Stimulated activated naive CD8-positive, alpha-beta T cell treated with anti-CD3 and anti-CD28 coated beads, Interleukin-15, amount 100 ng/mL, for 72 hours (primary cell): Measurements from ENCODE around the gene RGS14.
A peak's percentile ranks its signal among the peaks of the same experiment; 100 is the strongest.

ENCODE experiments used
- ATAC-seq: fragments of 150-1000 bp; cut with Tn5 transposase; 2 replicates; pipeline ENCODE4 v1.10.0; 2021; ENCODE audit warnings: mild to moderate bottlenecking, moderate library complexity
- DNase-seq, 2 donors: peaks; one replicate each; pipeline ENCODE4 v3.0.0; 2021 to 2022
- H3K27ac Mint-ChIP-seq, 2 donors: one replicate each; pipeline ENCODE4 v1.8.0; 2022; ENCODE audit warnings: mild to moderate bottlenecking in 2 of 2, mixed read lengths in 2 of 2, moderate library complexity in 2 of 2
- H3K27me3 Mint-ChIP-seq: one replicate; pipeline ENCODE4 v1.8.0; 2022; ENCODE audit warnings: mixed read lengths
- H3K4me1 Mint-ChIP-seq: one replicate; pipeline ENCODE4 v1.8.0; 2022; ENCODE audit warnings: mild to moderate bottlenecking, mixed read lengths
- H3K4me3 Mint-ChIP-seq, 2 donors: one replicate each; pipeline ENCODE4 v1.8.0; 2022; ENCODE audit warnings: mild to moderate bottlenecking in 2 of 2, mixed read lengths in 2 of 2, moderate library complexity in 1 of 2
- H3K9me3 Mint-ChIP-seq, 2 donors: one replicate each; pipeline ENCODE4 v1.8.0; 2022; ENCODE audit warnings: mixed read lengths in 2 of 2

RGS14 gene

DNA sequence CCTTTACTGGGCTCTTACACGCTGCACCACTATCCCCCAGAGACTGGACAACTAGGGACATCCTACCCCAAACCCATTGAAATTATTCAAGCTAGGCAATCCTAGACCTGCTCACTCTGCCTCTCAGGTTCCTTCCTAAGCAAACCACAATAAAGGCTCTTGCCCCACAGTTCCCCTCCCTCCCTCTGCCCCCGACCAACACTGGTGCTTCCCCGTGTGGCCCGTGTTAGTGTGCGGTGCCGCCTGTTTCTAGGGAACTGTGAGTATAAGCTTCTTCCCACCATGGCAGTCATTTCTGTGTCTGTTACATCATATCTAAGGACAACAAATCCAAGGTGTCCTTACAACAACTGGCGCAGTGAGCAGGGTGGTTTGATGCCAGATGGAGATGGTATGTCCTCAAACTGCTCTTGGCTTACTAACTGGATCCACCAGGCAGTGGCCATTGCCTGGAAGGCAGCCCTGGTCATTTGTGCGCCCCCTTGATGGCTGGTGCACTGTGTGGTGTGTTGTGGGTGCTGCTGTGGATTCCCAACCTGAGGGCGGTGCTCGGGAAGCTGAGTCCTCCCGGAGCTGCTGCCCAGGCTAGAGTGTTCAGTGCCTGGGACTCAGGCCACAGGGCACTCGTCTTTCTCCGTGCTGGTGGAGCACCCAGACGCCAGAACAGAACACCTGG, 37.7 kb upstream of the RGS14 start:
- H3K4me3 Mint-ChIP-seq = no peak overlapping the region
- peak overlapping the region in 1 of 2 donors; percentile 13 for H3K27ac Mint-ChIP-seq
- H3K9me3 Mint-ChIP-seq = no peaks in the 10 kb centered on the region

DNA sequence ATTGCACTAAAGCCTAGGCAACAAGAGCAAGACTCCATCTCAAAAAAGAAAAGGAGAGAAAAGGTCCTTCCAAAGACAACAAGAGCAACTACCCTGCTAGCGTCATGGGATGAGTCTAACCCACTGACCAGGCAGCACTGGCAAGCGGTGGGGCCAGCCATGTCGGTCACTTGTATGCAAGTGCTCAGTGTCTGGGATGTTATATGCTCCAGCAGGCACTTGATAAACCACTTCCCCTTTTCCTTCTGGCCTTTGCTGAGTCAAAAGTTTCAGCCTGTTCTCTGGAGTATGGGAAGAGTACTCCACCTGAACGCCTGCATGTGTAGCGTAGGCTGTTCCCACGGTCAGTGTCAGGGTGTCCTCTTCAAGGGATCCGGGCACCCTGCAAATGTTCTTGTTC, 36.8 kb upstream of the RGS14 start:
- DNase-seq = no peak
- Mint-ChIP-seq H3K4me3 (no peak overlapping the region), H3K9me3 (no peaks in the 10 kb centered on the region), H3K4me1 (peaks cover 42% of the 10 kb centered on the region), H3K27me3 (no peaks in the 10 kb centered on the region), H3K27ac (no peak overlapping the region)
- ATAC-seq = no peak

More for the DNA sequence above, 37.7 kb upstream of the RGS14 start:
- H3K27me3 Mint-ChIP-seq = no peaks in the 10 kb centered on the region
- H3K4me1 Mint-ChIP-seq = peaks cover 44% of the 10 kb centered on the region
- peak; percentile 89 for ATAC-seq
- peak in 1 of 2 donors; percentile 53 for DNase-seq

DNA sequence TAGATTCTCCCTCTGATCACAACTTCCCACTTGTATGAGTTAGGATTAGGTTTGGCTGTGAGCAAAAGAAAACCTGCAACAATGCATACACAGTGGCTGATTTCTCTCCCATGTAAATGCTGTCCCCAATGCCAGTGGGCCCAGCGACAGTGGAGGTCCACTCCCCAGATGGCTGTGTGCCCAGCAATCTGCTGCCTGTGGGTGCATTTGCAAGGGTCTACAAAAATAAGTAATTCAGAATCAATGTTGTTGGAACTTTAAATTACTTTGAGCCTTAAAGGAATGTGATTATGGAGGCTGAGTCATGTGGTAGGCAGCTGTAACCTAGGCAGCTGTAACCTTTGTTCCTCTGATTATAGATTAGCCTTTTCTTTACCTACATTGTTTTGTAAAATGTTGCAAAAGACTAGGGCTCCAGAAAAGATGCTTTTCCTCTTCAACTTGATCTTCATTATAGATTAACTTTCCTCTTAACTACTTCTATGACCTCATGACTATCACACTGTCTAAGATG, 31.8 kb upstream of the RGS14 start:
- Mint-ChIP-seq H3K9me3 (no peaks in the 10 kb centered on the region), H3K27me3 (no peaks in the 10 kb centered on the region), H3K4me1 (peaks cover 36% of the 10 kb centered on the region), H3K27ac (no peak overlapping the region), H3K4me3 (no peak overlapping the region)
- DNase-seq (no peak), ATAC-seq (no peak)

DNA sequence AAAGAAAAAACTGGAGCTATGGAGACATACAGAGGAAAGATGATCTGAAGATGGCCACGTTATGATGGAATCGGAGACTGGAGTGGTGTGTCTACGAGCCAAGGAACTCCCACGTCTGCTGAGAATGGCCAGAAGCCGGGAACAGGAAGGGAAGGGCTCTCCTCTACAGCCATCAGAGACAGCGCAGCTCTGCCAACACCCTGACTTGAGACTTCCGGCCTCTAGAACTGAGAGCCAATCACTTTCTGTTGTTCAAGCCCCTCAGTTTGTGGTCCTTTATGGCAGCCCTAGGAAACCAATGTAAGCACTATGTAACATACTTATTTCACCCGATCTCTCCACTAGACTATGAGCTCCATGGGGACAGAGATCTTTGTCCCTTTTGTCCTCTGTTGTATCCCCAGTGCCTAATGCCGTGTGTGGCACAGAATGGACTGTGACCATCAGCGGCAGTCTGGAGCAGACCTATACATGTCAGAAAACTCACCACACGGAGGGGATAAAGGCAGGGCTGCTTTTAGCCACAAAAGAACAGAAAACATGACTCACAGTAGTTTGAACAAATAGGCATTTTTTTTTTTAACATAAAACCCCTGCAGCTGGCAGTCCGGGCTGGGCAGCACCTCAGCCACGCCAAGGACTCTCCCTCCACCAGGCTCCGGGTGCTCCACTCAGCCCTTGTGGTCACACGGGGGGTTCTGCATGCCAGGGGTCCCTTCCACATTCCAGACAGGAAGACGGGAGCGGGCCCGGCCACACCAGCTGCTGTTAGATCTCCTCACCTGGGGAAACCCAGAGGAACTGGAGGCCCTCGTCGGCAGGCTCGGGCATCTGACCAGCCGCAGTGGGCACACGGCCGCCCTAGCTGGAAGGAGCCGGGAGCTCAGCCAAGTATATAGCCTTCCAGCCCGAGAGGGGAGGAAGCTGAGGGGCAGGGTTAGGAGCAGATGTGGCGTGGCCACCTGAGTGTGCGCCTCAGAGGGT, 29.9 kb upstream of the RGS14 start:
- Mint-ChIP-seq H3K27me3 (no peaks in the 10 kb centered on the region), H3K27ac (peak overlapping the region; percentile 79 to 95), H3K9me3 (no peaks in the 10 kb centered on the region), H3K4me3 (peak overlapping the region; percentile 54 to 62), H3K4me1 (peaks cover 41% of the 10 kb centered on the region)
- ATAC-seq = peak; percentile 93
- DNase-seq = peak in 1 of 2 donors; percentile 47

DNA sequence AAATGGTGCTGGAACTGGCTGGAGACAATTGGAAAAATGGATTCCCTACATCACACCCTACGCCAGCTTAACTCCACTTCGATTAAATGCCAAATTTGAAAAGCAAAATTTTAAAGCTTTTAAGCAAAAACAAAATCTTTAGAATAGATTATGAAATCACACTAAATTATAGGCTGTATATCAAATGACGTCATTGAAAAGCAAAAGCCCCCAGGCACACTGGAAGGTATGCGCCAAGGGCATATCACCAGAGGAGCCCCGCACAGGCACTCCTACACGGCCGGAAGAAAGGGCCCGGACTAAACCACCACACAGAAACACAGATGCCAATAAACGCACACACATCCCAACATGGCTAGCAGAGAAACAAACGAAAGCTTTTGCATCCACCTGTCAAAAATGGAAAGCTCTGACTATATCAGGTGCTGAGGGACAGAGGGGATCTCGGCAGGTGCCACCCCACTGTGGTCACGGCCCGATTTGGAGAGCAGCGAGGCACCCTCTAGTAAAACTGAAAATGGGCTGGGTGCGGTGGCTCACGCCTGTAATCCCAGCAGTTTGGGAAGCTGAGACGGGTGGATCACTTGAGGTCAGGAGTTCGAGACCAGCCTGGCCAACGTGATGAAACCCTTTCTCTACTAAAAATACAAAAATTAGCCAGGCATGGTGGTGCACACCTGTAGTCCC, 29.0 kb upstream of the RGS14 start:
- ATAC-seq = no peak
- Mint-ChIP-seq H3K4me3 (no peak overlapping the region), H3K27ac (no peak overlapping the region)

DNA sequence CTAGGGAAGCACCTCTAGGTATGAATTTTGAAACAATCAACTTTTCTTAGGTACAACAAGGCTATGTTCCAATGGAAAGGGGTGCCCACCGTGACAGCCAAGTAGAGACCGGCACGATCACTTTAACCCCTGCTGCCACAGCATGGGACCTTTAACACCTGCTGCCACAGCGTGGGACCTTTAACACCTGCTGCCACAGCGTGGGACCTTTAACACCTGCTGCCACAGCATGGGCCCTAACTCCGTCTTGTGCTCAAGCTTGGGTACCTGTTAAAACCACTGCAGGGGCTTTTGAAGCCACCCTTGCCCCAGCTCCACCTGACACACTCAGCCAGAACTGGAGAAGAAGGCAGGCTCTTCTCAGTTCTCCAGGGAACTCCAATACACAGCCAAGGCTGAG, 27.8 kb upstream of the RGS14 start:
- Mint-ChIP-seq H3K4me1 (peaks cover 36% of the 10 kb centered on the region), H3K9me3 (no peaks in the 10 kb centered on the region), H3K27me3 (no peaks in the 10 kb centered on the region), H3K27ac (no peak overlapping the region), H3K4me3 (no peak overlapping the region)
- ATAC-seq = no peak
- no peak for DNase-seq

More for the DNA sequence above, 29.0 kb upstream of the RGS14 start:
- H3K9me3 Mint-ChIP-seq = no peaks in the 10 kb centered on the region
- peaks cover 42% of the 10 kb centered on the region for H3K4me1 Mint-ChIP-seq
- H3K27me3 Mint-ChIP-seq = no peaks in the 10 kb centered on the region
- DNase-seq = no peak

DNA sequence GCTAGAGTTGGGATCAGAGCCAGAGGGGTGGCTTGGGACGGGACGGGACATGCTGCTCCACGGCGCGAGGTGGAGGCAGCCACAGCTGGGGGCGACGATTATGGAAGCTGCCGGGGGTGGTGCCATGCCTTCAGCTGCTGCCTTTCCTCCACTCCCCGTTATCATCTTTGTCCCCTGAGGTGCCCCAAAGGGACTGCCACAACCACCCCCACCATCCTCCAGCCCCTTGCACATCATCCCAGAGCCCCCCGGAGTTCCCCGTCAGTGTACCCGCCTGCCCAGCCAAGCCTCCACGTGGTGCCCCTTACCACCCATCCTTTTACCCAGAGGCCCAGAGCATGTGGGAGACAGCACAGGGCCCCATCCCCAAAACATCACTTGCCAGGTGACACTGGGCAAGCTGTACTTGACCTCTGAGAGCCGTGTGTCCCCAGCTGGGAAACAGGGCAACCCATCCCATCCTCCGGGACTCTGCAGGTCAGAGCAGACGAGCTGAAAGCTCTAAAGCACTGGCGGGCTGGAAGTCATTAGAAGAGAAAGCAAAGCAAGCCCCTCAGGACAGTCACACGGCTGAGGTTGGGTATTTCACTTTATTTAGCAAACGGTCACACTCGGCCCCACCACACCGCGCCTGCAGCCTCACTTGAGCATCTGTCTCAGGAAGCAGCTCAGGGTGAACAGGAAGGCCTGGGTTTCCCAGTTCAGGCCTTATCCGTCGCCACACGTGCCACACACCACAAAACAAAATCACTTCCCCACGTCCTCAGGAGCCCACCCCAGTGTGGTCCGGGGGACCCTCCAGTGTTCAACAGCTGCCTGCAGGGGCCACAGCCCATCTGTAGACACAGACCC, 26.5 kb upstream of the RGS14 start:
- no peak for ATAC-seq
- no peaks in the 10 kb centered on the region for H3K9me3 Mint-ChIP-seq
- H3K4me3 Mint-ChIP-seq = no peak overlapping the region
- H3K27me3 Mint-ChIP-seq = no peaks in the 10 kb centered on the region
- no peak for DNase-seq
- H3K27ac Mint-ChIP-seq = peak overlapping the region; percentile 48 to 49
- peaks cover 42% of the 10 kb centered on the region for H3K4me1 Mint-ChIP-seq

DNA sequence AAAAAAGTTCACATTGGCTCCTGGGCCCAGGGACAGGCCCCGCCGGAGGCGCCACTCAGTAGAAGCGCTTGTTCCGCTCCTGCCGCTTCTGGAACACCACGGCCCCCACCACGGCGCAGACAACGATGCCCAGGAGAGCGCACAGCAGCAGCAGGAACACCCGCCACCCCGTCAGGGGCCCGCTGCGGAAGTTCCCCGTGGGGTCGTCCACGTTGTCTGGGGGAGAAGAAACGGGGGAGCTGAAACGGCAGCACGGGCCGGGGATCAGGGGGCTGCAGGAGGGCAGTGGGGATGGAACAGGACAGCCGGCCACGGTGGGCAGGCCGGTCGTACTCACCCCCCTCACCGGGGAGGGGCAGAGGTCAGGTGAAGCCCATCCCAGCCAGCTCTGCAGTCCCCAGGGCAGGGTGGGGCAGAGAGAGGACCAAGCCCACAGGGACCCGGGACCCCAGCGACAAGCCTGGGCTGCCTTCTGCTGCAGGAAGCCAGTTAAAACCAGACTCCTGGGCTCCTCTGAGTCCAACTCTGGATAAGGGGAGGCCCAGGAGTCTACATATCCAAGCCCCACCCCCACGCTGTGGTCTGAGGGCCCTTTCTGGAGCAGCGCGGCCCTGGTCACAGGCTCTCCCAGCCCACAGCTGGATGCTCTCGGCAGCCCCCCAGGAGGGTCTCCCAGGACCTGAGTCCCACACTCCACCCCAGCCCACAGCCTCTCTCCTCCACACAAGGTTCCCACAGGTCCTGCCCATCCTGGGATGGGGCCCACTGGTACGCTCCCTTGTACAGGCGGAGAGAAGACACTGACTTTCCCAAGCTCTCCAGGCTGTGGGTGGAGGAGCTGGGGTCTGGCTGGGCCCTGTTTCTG, 25.5 kb upstream of the RGS14 start:
- no peak overlapping the region for H3K27ac Mint-ChIP-seq
- H3K4me1 Mint-ChIP-seq = peaks cover 46% of the 10 kb centered on the region
- ATAC-seq (no peak), DNase-seq (no peak)
- H3K4me3 Mint-ChIP-seq = no peak overlapping the region
- H3K9me3 Mint-ChIP-seq = no peaks in the 10 kb centered on the region
- no peaks in the 10 kb centered on the region for H3K27me3 Mint-ChIP-seq

DNA sequence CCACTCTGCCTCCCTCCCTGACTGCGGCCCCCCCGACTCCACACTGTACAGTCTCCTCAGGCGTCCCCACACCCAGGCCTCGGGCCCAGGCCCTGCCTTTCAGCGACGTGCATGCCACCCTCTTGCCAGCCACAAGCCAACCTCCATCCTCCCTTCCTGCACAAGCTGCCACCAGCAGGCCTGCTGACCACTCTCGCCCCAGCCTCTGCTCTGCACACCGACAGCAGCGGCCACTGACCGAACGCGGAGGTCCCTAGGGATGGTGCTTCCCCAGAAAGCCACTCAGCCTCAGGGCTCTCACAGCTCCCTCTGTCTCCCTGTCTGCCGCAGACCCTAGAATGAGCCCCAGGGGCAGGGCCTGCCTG, 24.8 kb upstream of the RGS14 start:
- Mint-ChIP-seq H3K4me3 (no peak overlapping the region), H3K4me1 (peaks cover 40% of the 10 kb centered on the region), H3K9me3 (no peaks in the 10 kb centered on the region), H3K27ac (no peak overlapping the region), H3K27me3 (no peaks in the 10 kb centered on the region)
- ATAC-seq (no peak), DNase-seq (no peak)

- Mint-ChIP-seq H3K27me3 (no peaks in the 10 kb centered on the region), H3K4me3 (no peak overlapping the region), H3K9me3 (no peaks in the 10 kb centered on the region), H3K4me1 (peaks cover 33% of the 10 kb centered on the region), H3K27ac (no peak overlapping the region)
- DNase-seq (no peak), ATAC-seq (no peak)
Measured at GRCh38 chr5:177333420-177334154, 24.1 kb upstream of the RGS14 start.

GRCh38 chr5:177334155-177334551, 23.6 kb upstream of the RGS14 start:
- no peak overlapping the region for H3K27ac Mint-ChIP-seq
- no peak overlapping the region for H3K4me3 Mint-ChIP-seq
- no peaks in the 10 kb centered on the region for H3K27me3 Mint-ChIP-seq
- ATAC-seq (no peak), DNase-seq (no peak)
- H3K4me1 Mint-ChIP-seq = peaks cover 29% of the 10 kb centered on the region
- no peaks in the 10 kb centered on the region for H3K9me3 Mint-ChIP-seq

- Mint-ChIP-seq H3K9me3 (no peaks in the 10 kb centered on the region), H3K4me1 (peaks cover 37% of the 10 kb centered on the region), H3K27me3 (no peaks in the 10 kb centered on the region), H3K4me3 (no peak overlapping the region), H3K27ac (no peak overlapping the region)
- DNase-seq (no peak), ATAC-seq (no peak)
Measured at GRCh38 chr5:177334781-177335700, 22.7 kb upstream of the RGS14 start.

DNA sequence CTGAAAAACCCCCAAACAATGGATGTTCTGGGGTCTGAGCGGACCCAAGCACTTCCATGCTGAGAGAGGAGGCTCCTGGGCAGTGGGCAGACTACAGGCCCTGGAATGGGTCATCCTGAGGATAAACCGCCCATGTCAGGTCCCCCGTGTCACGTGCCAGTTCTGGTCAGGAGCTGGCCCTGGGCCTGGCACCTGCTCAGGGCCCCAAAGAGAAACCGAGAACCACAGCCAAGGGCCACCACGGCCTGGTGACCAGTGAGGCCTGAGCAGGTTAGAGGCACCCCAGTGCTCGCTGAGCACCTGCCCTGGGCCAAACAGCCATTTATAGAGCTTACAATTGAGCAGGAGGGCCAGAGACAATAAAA, 22.0 kb upstream of the RGS14 start:
- no peak overlapping the region for H3K4me3 Mint-ChIP-seq
- peaks cover 40% of the 10 kb centered on the region for H3K4me1 Mint-ChIP-seq
- DNase-seq (no peak), ATAC-seq (no peak)
- no peaks in the 10 kb centered on the region for H3K9me3 Mint-ChIP-seq
- no peaks in the 10 kb centered on the region for H3K27me3 Mint-ChIP-seq
- H3K27ac Mint-ChIP-seq = no peak overlapping the region
